GM19397 (cell line): ENCODE data around the gene STX8.

Source experiments
- ATAC-seq: cut with Tn5 transposase; IDR thresholded peaks from one replicate; pipeline ENCODE4 v1.9.1; 2021; ENCODE audit warnings: mild to moderate bottlenecking, moderate library complexity; ENCODE audit not compliant: unreplicated experiment

STX8 gene

GRCh38 chr17:9242497-9242881, 333.1 kb downstream of the STX8 start:
- ATAC-seq, result no peak

GRCh38 chr17:9241774-9242496, 333.7 kb downstream of the STX8 start:
- no peak for ATAC-seq

GRCh38 chr17:9241371-9241712, 334.3 kb downstream of the STX8 start:
- no peak for ATAC-seq

GRCh38 chr17:9240659-9241370, 334.8 kb downstream of the STX8 start:
- no peak for ATAC-seq

GRCh38 chr17:9239793-9240658, 335.6 kb downstream of the STX8 start:
- no peak for ATAC-seq

- ATAC-seq, result no peak
These were observed 336.3 kb downstream of the STX8 start for GRCh38 chr17:9239246-9239792.

GRCh38 chr17:9238340-9239245, 337.0 kb downstream of the STX8 start:
- no peak for ATAC-seq

- no peak for ATAC-seq
These were observed 337.8 kb downstream of the STX8 start for GRCh38 chr17:9237661-9238301.

GRCh38 chr17:9237053-9237410, 338.6 kb downstream of the STX8 start:
- no peak for ATAC-seq

- no peak for ATAC-seq
These were observed 339.2 kb downstream of the STX8 start for GRCh38 chr17:9236286-9237052.

GRCh38 chr17:9235346-9235745, 340.3 kb downstream of the STX8 start:
- ATAC-seq, result no peak

- no peak for ATAC-seq
These were observed 341.2 kb downstream of the STX8 start for GRCh38 chr17:9234389-9234945.

- ATAC-seq, result no peak
These were observed 341.9 kb downstream of the STX8 start for GRCh38 chr17:9233761-9234160.

GRCh38 chr17:9233271-9233599, 342.4 kb downstream of the STX8 start:
- ATAC-seq, result no peak

GRCh38 chr17:9232591-9233270, 342.9 kb downstream of the STX8 start:
- ATAC-seq, result no peak

GRCh38 chr17:9232155-9232475, 343.5 kb downstream of the STX8 start:
- no peak for ATAC-seq

- no peak for ATAC-seq
These were observed 344.0 kb downstream of the STX8 start for GRCh38 chr17:9231449-9232154.

GRCh38 chr17:9230861-9231260, 344.8 kb downstream of the STX8 start:
- ATAC-seq, result no peak
